ENCODE results near the gene ITIH4.

ITIH4 gene

DNA sequence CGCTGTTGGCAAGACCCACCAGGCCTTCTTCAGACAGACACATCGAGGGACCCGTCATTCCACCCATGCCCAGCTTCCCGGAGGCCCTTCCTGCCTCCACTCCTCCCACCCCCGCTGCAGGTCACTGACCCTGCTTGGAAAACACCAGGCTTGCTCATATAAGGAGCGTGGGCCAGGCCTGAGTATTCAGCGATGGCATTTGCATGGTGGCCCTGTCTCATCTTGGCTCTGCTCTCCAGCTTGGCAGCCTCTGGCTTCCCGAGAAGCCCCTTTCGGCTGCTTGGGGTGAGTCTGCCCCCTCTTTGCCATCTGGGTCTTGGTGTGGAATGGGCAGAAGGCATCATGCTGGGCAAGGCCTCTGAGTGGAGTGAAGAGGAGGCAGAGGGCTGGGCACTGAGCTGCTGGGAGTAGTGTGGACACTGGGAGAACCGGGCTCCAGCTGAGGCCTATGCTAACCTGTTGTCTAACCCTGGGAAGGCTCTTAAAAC lies 35.8 kb downstream of the ITIH4 start, which contains the start of gene ITIH3:
TSS of gene ITIH3 (plus strand) at position 185 of the 488 bp plus-strand sequence. CDS start at position 193, 8 bp downstream.
- H3K9me3 ChIP-seq (ENCODE audit: insufficient read depth, low read depth, low read length): no peaks in the 10 kb centered on the region
- no peak within 1 kb of the TSS for H2AFZ ChIP-seq (ENCODE audit: low read length)
- no peaks in the 10 kb centered on the region for H3K36me3 ChIP-seq (ENCODE audit: insufficient read depth, low read length)
- no peaks in the 10 kb centered on the region for H3K79me2 ChIP-seq (ENCODE audit: insufficient read depth, low read length)
- no peak within 1 kb of the TSS for H3K4me2 ChIP-seq (ENCODE audit: low read depth, low read length, poor library complexity, severe bottlenecking)
- no peaks in the 10 kb centered on the region for H3K9me2 ChIP-seq (replicated peaks; ENCODE audit: low read depth, low read length)
- H3K4me1 ChIP-seq (ENCODE audit: insufficient read depth, low read length, poor library complexity, severe bottlenecking): no peaks in the 10 kb centered on the region
- no peak within 1 kb of the TSS for H3K9ac ChIP-seq (ENCODE audit: low read depth, low read length, poor library complexity, severe bottlenecking)
- TF ChIP-seq EZH2phosphoT487 (IDR thresholded peaks at IDR 0.05; ENCODE audit: borderline replicate concordance) (no peak), CTCF (conservative IDR thresholded peaks at IDR 0.05; ENCODE audit: low read length) (no peak)
- H3F3A ChIP-seq (ENCODE audit: low read depth): no peaks in the 10 kb centered on the region
- H4K20me1 ChIP-seq (ENCODE audit: insufficient read depth, low read length, poor library complexity, severe bottlenecking): no peaks in the 10 kb centered on the region
- H3K27me3 ChIP-seq (ENCODE audit: insufficient read depth, low read length, poor library complexity, severe bottlenecking): no peaks in the 10 kb centered on the region
- no peak within 1 kb of the TSS for H3K4me3 ChIP-seq (ENCODE audit: low read length, poor library complexity, severe bottlenecking)

GRCh38 chr3:52793702-52794611 lies 36.5 kb downstream of the ITIH4 start:
- Histone ChIP-seq H3K79me2 (ENCODE audit: insufficient read depth, low read length) (no peaks in the 10 kb centered on the region), H3K4me2 (ENCODE audit: low read depth, low read length, poor library complexity, severe bottlenecking) (no peak overlapping the region), H3K36me3 (ENCODE audit: insufficient read depth, low read length) (no peaks in the 10 kb centered on the region), H2AFZ (ENCODE audit: low read length) (no peak overlapping the region), H3K27me3 (ENCODE audit: insufficient read depth, low read length, poor library complexity, severe bottlenecking) (no peaks in the 10 kb centered on the region), H3K9ac (ENCODE audit: low read depth, low read length, poor library complexity, severe bottlenecking) (no peak overlapping the region), H3K9me2 (replicated peaks; ENCODE audit: low read depth, low read length) (no peaks in the 10 kb centered on the region), H3K9me3 (ENCODE audit: insufficient read depth, low read depth, low read length) (no peaks in the 10 kb centered on the region), H4K20me1 (ENCODE audit: insufficient read depth, low read length, poor library complexity, severe bottlenecking) (no peaks in the 10 kb centered on the region), H3K4me1 (ENCODE audit: insufficient read depth, low read length, poor library complexity, severe bottlenecking) (no peaks in the 10 kb centered on the region), H3F3A (ENCODE audit: low read depth) (no peaks in the 10 kb centered on the region), H3K4me3 (ENCODE audit: low read length, poor library complexity, severe bottlenecking) (no peak overlapping the region)
- TF ChIP-seq CTCF (conservative IDR thresholded peaks at IDR 0.05; ENCODE audit: low read length) (no peak), EZH2phosphoT487 (IDR thresholded peaks at IDR 0.05; ENCODE audit: borderline replicate concordance) (no peak)

- H2AFZ ChIP-seq (ENCODE audit: low read length): no peak overlapping the region
- TF ChIP-seq CTCF (conservative IDR thresholded peaks at IDR 0.05; ENCODE audit: low read length): no peak
- TF ChIP-seq EZH2phosphoT487 (IDR thresholded peaks at IDR 0.05; ENCODE audit: borderline replicate concordance): no peak
- no peaks in the 10 kb centered on the region for H4K20me1 ChIP-seq (ENCODE audit: insufficient read depth, low read length, poor library complexity, severe bottlenecking)
- no peaks in the 10 kb centered on the region for H3K27me3 ChIP-seq (ENCODE audit: insufficient read depth, low read length, poor library complexity, severe bottlenecking)
- no peak overlapping the region for H3K4me3 ChIP-seq (ENCODE audit: low read length, poor library complexity, severe bottlenecking)
- no peaks in the 10 kb centered on the region for H3K79me2 ChIP-seq (ENCODE audit: insufficient read depth, low read length)
- H3K9me2 ChIP-seq (replicated peaks; ENCODE audit: low read depth, low read length): no peaks in the 10 kb centered on the region
- no peaks in the 10 kb centered on the region for H3K4me1 ChIP-seq (ENCODE audit: insufficient read depth, low read length, poor library complexity, severe bottlenecking)
- no peaks in the 10 kb centered on the region for H3K9me3 ChIP-seq (ENCODE audit: insufficient read depth, low read depth, low read length)
- no peak overlapping the region for H3K9ac ChIP-seq (ENCODE audit: low read depth, low read length, poor library complexity, severe bottlenecking)
- H3K4me2 ChIP-seq (ENCODE audit: low read depth, low read length, poor library complexity, severe bottlenecking): no peak overlapping the region
- no peaks in the 10 kb centered on the region for H3K36me3 ChIP-seq (ENCODE audit: insufficient read depth, low read length)
- H3F3A ChIP-seq (ENCODE audit: low read depth): no peaks in the 10 kb centered on the region
These were observed 37.3 kb downstream of the ITIH4 start for GRCh38 chr3:52792961-52793695.
